SK-N-SH treated with all-trans-retinoic acid at 6 μM for 48 hours (cell line): ENCODE results near the gene ISX.

Experiments used
- ATAC-seq: fragments of 200-7000 bp; cut with Tn5 transposase; 3 replicates; pipeline ENCODE4 v1.9.1; 2020; ENCODE audit warnings: mild to moderate bottlenecking, moderate library complexity
- ARNTL ChIP-seq: fragments of 450-650 bp; formaldehyde crosslinking; IDR thresholded peaks from 2 replicates; pipeline ENCODE4 v1.5.0; 2020; ENCODE audit warnings: low read depth, mild to moderate bottlenecking, moderate library complexity, borderline replicate concordance
- CSDC2 ChIP-seq: fragments of 250-450 bp; sonication (Bioruptor Pico); IDR thresholded peaks from 2 replicates; pipeline ENCODE4 v1.5.0; 2020; ENCODE audit warnings: mild to moderate bottlenecking, moderate library complexity
- GLIS3 ChIP-seq: fragments of 250-450 bp; sonication (Bioruptor Pico); IDR thresholded peaks from 2 replicates; pipeline ENCODE4 v1.5.0; 2020; ENCODE audit warnings: mild to moderate bottlenecking, moderate library complexity
- ISL1 ChIP-seq: fragments of 250-450 bp; sonication (Bioruptor Pico); IDR thresholded peaks from 2 replicates; pipeline ENCODE4 v2.1.2; 2022; ENCODE audit warnings: mild to moderate bottlenecking, moderate library complexity
- OSR1 ChIP-seq: fragments of 250-450 bp; sonication (Bioruptor Pico); IDR thresholded peaks from 2 replicates; pipeline ENCODE4 v1.8.0; 2022; ENCODE audit warnings: moderate library complexity, mild to moderate bottlenecking, inconsistent platforms
- PPARA ChIP-seq: fragments of 250-450 bp; sonication (Bioruptor Pico); IDR thresholded peaks from 2 replicates; pipeline ENCODE4 v1.5.0; 2020; ENCODE audit warnings: mild to moderate bottlenecking, borderline replicate concordance
- SNAI2 ChIP-seq: fragments of 250-450 bp; sonication (Bioruptor Pico); IDR thresholded peaks from 2 replicates; pipeline ENCODE4 v1.5.0; 2020; ENCODE audit warnings: mild to moderate bottlenecking, moderate library complexity
- TCF4 ChIP-seq: fragments of 250-450 bp; sonication (Bioruptor Pico); IDR thresholded peaks from 2 replicates; pipeline ENCODE4 v1.8.0; 2021; ENCODE audit warnings: mild to moderate bottlenecking, moderate library complexity, borderline replicate concordance
- TOX ChIP-seq: fragments of 250-450 bp; sonication (Bioruptor Pico); IDR thresholded peaks from 2 replicates; pipeline ENCODE4 v1.8.0; 2021; ENCODE audit warnings: mild to moderate bottlenecking, moderate library complexity, borderline replicate concordance
- ZC3H10 ChIP-seq: fragments of 250-450 bp; sonication (Bioruptor Pico); IDR thresholded peaks from 2 replicates; pipeline ENCODE4 v1.5.1; 2021; ENCODE audit warnings: mild to moderate bottlenecking, moderate library complexity
- ZFP3 ChIP-seq: fragments of 250-450 bp; sonication (Bioruptor Pico); IDR thresholded peaks from 2 replicates; pipeline ENCODE4 v1.5.0; 2020; ENCODE audit warnings: mild to moderate bottlenecking, moderate library complexity
- ZFP30 ChIP-seq: fragments of 450-650 bp; formaldehyde crosslinking; IDR thresholded peaks from 2 replicates; pipeline ENCODE4 v1.5.0; 2022; ENCODE audit warnings: mild to moderate bottlenecking, moderate library complexity
- ZNF565 ChIP-seq: fragments of 450-650 bp; formaldehyde crosslinking; conservative IDR thresholded peaks from 2 replicates; pipeline ENCODE4 v1.5.0; 2020; ENCODE audit warnings: low read depth, mild to moderate bottlenecking, moderate library complexity
- ZNF70 ChIP-seq: fragments of 450-650 bp; formaldehyde crosslinking; IDR thresholded peaks from 2 replicates; pipeline ENCODE4 v1.5.0; 2020; ENCODE audit warnings: mild to moderate bottlenecking, moderate library complexity
- ZNF8 ChIP-seq: fragments of 450-650 bp; formaldehyde crosslinking; IDR thresholded peaks from 2 replicates; pipeline ENCODE4 v1.5.0; 2020; ENCODE audit warnings: mild to moderate bottlenecking, moderate library complexity
- TF ChIP-seq, protein P1 (sequence below): fragments of 250-450 bp; sonication (Bioruptor Pico); IDR thresholded peaks from 2 replicates; pipeline ENCODE4 v1.8.0; 2020; ENCODE audit warnings: mild to moderate bottlenecking, moderate library complexity, borderline replicate concordance
- TF ChIP-seq, protein P2 (sequence below): fragments of 250-450 bp; sonication (Bioruptor Pico); IDR thresholded peaks from 2 replicates; pipeline ENCODE4 v1.8.0; 2021; ENCODE audit warnings: low read depth, mild to moderate bottlenecking, moderate library complexity, borderline replicate concordance
- TF ChIP-seq, protein P3 (sequence below): fragments of 250-450 bp; sonication (Bioruptor Pico); IDR thresholded peaks from 2 replicates; pipeline ENCODE4 v1.5.1; 2021; ENCODE audit warnings: mild to moderate bottlenecking, moderate library complexity
- TF ChIP-seq, protein P4 (sequence below): fragments of 250-450 bp; sonication (Bioruptor Pico); IDR thresholded peaks from 2 replicates; pipeline ENCODE4 v1.5.0; 2020; ENCODE audit warnings: mild to moderate bottlenecking, moderate library complexity
- TF ChIP-seq, protein P5 (sequence below): fragments of 250-450 bp; sonication (Bioruptor Pico); IDR thresholded peaks from 2 replicates; pipeline ENCODE4 v1.5.1; 2020; ENCODE audit warnings: low read depth, mild to moderate bottlenecking, moderate library complexity

The ISX gene

DNA sequence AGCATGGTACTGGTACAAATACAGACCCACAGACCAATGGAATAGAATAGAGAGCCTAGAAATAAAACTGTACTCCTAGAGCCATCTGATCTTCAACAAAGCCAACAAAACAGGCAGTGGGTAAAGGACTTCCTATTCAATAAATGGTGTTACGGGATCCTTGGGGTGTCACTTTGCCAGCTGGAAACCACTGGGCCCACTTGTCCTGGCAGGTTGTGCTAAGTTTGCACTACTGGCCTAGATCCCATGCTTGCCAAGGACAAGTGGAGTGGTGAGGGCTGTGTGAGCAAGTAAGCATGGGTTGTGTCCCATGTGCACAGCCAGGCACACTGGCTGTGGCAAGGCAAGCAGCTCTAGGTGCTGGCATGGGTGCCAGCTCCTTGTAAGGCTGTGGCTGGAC is 8.8 kb upstream of the ISX start (continued):
- TF ChIP-seq, protein P1, sequence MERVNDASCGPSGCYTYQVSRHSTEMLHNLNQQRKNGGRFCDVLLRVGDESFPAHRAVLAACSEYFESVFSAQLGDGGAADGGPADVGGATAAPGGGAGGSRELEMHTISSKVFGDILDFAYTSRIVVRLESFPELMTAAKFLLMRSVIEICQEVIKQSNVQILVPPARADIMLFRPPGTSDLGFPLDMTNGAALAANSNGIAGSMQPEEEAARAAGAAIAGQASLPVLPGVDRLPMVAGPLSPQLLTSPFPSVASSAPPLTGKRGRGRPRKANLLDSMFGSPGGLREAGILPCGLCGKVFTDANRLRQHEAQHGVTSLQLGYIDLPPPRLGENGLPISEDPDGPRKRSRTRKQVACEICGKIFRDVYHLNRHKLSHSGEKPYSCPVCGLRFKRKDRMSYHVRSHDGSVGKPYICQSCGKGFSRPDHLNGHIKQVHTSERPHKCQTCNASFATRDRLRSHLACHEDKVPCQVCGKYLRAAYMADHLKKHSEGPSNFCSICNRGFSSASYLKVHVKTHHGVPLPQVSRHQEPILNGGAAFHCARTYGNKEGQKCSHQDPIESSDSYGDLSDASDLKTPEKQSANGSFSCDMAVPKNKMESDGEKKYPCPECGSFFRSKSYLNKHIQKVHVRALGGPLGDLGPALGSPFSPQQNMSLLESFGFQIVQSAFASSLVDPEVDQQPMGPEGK (CRISPR knock-in tag), result no peak
- TF ChIP-seq, all 23 proteins: peak for 0

DNA sequence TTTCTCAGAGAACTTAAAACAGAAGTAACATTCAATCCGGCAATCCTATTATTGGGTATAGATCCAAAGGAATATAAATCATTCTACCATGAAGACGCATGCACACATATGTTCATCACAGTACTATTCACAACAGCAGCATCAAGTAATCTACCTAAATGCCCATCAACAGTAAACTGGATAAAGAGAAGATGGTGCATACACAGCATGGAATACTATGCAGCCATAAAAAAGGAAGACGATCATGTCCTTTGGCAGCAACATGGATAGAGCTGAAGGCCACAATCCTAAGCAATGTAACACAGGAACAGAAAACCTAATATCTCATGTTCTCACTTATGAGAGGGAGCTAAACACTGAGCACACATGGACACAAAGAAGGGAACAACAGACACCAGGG is 6.3 kb upstream of the ISX start:
- TF ChIP-seq, protein P2, sequence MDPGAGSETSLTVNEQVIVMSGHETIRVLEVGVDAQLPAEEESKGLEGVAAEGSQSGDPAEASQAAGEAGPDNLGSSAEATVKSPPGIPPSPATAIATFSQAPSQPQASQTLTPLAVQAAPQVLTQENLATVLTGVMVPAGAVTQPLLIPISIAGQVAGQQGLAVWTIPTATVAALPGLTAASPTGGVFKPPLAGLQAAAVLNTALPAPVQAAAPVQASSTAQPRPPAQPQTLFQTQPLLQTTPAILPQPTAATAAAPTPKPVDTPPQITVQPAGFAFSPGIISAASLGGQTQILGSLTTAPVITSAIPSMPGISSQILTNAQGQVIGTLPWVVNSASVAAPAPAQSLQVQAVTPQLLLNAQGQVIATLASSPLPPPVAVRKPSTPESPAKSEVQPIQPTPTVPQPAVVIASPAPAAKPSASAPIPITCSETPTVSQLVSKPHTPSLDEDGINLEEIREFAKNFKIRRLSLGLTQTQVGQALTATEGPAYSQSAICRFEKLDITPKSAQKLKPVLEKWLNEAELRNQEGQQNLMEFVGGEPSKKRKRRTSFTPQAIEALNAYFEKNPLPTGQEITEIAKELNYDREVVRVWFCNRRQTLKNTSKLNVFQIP (CRISPR knock-in tag), result no peak
- TF ChIP-seq ZFP30 (CRISPR knock-in tag) (no peak), ZFP3 (CRISPR knock-in tag) (no peak), ZNF565 (no peak), ZNF70 (CRISPR knock-in tag) (no peak), TCF4 (CRISPR knock-in tag) (no peak), ZC3H10 (CRISPR knock-in tag) (no peak), PPARA (CRISPR knock-in tag) (no peak), GLIS3 (CRISPR knock-in tag) (no peak), ZNF8 (CRISPR knock-in tag) (no peak), OSR1 (CRISPR knock-in tag) (no peak), CSDC2 (CRISPR knock-in tag) (no peak)
- TF ChIP-seq, protein P1 (CRISPR knock-in tag), result no peak
- TF ChIP-seq, protein P3, sequence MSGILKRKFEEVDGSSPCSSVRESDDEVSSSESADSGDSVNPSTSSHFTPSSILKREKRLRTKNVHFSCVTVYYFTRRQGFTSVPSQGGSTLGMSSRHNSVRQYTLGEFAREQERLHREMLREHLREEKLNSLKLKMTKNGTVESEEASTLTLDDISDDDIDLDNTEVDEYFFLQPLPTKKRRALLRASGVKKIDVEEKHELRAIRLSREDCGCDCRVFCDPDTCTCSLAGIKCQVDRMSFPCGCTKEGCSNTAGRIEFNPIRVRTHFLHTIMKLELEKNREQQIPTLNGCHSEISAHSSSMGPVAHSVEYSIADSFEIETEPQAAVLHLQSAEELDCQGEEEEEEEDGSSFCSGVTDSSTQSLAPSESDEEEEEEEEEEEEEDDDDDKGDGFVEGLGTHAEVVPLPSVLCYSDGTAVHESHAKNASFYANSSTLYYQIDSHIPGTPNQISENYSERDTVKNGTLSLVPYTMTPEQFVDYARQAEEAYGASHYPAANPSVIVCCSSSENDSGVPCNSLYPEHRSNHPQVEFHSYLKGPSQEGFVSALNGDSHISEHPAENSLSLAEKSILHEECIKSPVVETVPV (CRISPR knock-in tag), result no peak
- TF ChIP-seq, protein P4, sequence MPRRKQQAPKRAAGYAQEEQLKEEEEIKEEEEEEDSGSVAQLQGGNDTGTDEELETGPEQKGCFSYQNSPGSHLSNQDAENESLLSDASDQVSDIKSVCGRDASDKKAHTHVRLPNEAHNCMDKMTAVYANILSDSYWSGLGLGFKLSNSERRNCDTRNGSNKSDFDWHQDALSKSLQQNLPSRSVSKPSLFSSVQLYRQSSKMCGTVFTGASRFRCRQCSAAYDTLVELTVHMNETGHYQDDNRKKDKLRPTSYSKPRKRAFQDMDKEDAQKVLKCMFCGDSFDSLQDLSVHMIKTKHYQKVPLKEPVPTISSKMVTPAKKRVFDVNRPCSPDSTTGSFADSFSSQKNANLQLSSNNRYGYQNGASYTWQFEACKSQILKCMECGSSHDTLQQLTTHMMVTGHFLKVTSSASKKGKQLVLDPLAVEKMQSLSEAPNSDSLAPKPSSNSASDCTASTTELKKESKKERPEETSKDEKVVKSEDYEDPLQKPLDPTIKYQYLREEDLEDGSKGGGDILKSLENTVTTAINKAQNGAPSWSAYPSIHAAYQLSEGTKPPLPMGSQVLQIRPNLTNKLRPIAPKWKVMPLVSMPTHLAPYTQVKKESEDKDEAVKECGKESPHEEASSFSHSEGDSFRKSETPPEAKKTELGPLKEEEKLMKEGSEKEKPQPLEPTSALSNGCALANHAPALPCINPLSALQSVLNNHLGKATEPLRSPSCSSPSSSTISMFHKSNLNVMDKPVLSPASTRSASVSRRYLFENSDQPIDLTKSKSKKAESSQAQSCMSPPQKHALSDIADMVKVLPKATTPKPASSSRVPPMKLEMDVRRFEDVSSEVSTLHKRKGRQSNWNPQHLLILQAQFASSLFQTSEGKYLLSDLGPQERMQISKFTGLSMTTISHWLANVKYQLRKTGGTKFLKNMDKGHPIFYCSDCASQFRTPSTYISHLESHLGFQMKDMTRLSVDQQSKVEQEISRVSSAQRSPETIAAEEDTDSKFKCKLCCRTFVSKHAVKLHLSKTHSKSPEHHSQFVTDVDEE (CRISPR knock-in tag), result no peak

DNA sequence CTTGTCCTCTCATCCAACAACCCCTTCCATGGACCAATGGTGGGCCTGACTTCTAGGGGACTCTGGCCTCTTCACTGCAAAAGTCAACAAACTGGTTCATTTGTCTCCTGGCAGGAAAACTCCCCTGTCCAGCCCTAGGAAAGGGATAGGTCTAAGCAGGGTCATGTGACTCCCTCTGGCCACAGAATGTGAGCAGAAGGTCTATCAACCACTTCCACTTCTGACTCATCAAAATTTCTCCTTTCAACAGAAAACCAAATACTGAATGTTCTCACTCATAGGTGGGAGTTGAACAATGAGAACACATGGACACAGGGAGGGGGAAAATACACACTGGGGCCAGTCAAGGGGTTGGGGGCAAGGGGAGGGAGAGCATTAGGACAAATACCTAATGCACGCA is 1.3 kb upstream of the ISX start:
- TF ChIP-seq ZNF8 (CRISPR knock-in tag) (no peak), CSDC2 (CRISPR knock-in tag) (no peak)
- no peak for ATAC-seq

More for the DNA sequence above, 6.3 kb upstream of the ISX start:
- ATAC-seq, result no peak

DNA sequence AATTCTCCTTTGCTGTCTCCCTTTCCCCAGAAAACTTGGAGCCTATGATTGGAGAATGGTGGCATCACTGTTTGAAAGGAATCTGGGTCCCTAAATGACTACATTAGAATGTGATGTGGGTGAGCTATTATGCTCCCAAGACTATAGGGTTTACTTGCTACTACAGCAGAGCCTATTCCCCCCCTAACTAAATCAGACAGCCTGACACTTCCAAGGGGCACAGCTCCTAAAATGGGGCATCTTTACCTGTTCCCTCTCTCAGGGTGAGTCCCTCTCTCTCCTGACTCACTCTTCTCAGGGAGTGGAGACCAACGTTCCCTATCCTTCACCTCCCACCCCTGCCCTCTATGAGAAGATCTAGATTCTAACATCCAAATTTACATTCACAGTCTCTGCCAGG is 775 bp upstream of the ISX start:
- no peak for ATAC-seq
- TF ChIP-seq, protein P1 (CRISPR knock-in tag), result no peak
- TF ChIP-seq TCF4 (CRISPR knock-in tag), result no peak
- TF ChIP-seq, protein P5, sequence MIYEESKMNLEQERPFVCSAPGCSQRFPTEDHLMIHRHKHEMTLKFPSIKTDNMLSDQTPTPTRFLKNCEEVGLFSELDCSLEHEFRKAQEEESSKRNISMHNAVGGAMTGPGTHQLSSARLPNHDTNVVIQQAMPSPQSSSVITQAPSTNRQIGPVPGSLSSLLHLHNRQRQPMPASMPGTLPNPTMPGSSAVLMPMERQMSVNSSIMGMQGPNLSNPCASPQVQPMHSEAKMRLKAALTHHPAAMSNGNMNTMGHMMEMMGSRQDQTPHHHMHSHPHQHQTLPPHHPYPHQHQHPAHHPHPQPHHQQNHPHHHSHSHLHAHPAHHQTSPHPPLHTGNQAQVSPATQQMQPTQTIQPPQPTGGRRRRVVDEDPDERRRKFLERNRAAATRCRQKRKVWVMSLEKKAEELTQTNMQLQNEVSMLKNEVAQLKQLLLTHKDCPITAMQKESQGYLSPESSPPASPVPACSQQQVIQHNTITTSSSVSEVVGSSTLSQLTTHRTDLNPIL (CRISPR knock-in tag), result no peak
- TF ChIP-seq CSDC2 (CRISPR knock-in tag), result no peak
- no peak for TF ChIP-seq ZNF565
- TF ChIP-seq ZC3H10 (CRISPR knock-in tag), result no peak
- TF ChIP-seq ZNF70 (CRISPR knock-in tag), result no peak
- TF ChIP-seq ARNTL, result no peak
- no peak for TF ChIP-seq GLIS3 (CRISPR knock-in tag)
- no peak for TF ChIP-seq TOX (CRISPR knock-in tag)
- TF ChIP-seq ZFP30 (CRISPR knock-in tag), result no peak
- no peak for TF ChIP-seq SNAI2
- no peak for TF ChIP-seq ISL1 (CRISPR knock-in tag)
